Tibial nerve (tissue), 4 donors: ENCODE data around the gene LHFPL2. TPM values are rescaled to one million over a fixed set of nuclear protein-coding genes. Genes with fewer than 3 reads are reported as not detected.

ENCODE experiments used
- DNase-seq, 2 donors: peaks; one replicate each; pipeline ENCODE4 v3.0.0-alpha.2; 2019; ENCODE audit warnings: low spot score in 2 of 2
- H3K27ac ChIP-seq, 4 donors: fragments of 200-600 bp; sonication (generic) in 3 of 4; one replicate each; pipeline ENCODE4 v1.5.1; 2017 to 2019; ENCODE audit warnings: mild to moderate bottlenecking in 1 of 4
- H3K27me3 ChIP-seq, 2 donors: fragments of 200-600 bp; sonication (generic) in 1 of 2; one replicate each; pipeline versions ENCODE4 v1.5.1 to v1.6.0; 2017 to 2019
- H3K36me3 ChIP-seq, 3 donors: fragments of 200-600 bp; sonication (generic); one replicate each; pipeline ENCODE4 v1.5.1; 2018 to 2019
- H3K4me1 ChIP-seq, 4 donors: fragments of 200-600 bp; sonication (generic) in 3 of 4; one replicate each; pipeline ENCODE4 v1.5.1; 2017 to 2019
- H3K4me3 ChIP-seq, 4 donors: fragments of 200-600 bp; sonication (generic) in 3 of 4; one replicate each; pipeline ENCODE4 v1.5.1; 2017 to 2019; ENCODE audit warnings: mild to moderate bottlenecking in 1 of 4, moderate library complexity in 1 of 4
- H3K9me3 ChIP-seq, 4 donors: fragments of 200-600 bp; sonication (generic) in 3 of 4; one replicate each; pipeline ENCODE4 v1.5.1; 2017 to 2019
- EP300 ChIP-seq, 2 donors: sonication (generic); formaldehyde crosslinking; IDR thresholded peaks; one replicate each; pipeline ENCODE4 v1.6.1; 2017; ENCODE audit warnings: antibody characterized with exemption in 2 of 2, mild to moderate bottlenecking in 1 of 2
- POLR2A ChIP-seq, 2 donors: fragments of 450-650 bp; IDR thresholded peaks; one replicate each; pipeline ENCODE4 v1.6.1; 2017; ENCODE audit warnings: antibody characterized with exemption in 2 of 2, mild to moderate bottlenecking in 2 of 2, moderate library complexity in 2 of 2
- WGBS, 2 donors: methylation state at CpG; one replicate each; pipeline ENCODE4 v1.1.5; 2018; 5-methylcytosine and 5-hydroxymethylcytosine counted together
- total RNA-seq, 4 donors: library from RNA; depleted of rRNA; stranded (reverse); fragments of >200 nt; gene quantifications; one replicate each; pipeline ENCODE4 v1.1.0, GENCODE V29; 2016
- TF ChIP-seq, protein P1 (sequence below), 5 experiments: fragments of 200-600 bp in 3 of 5; fragments of 450-650 bp in 2 of 5; sonication (generic) in 3 of 5; IDR thresholded peaks; one replicate each; pipeline ENCODE4 v1.5.1; 2016 to 2019; ENCODE audit warnings: antibody characterized with exemption in 5 of 5, mild to moderate bottlenecking in 3 of 5, moderate library complexity in 2 of 5

Gene LHFPL2
- total RNA-seq, 4 donors from 2014 or later: 19.7 to 48.9 (median 27.4) TPM

DNA sequence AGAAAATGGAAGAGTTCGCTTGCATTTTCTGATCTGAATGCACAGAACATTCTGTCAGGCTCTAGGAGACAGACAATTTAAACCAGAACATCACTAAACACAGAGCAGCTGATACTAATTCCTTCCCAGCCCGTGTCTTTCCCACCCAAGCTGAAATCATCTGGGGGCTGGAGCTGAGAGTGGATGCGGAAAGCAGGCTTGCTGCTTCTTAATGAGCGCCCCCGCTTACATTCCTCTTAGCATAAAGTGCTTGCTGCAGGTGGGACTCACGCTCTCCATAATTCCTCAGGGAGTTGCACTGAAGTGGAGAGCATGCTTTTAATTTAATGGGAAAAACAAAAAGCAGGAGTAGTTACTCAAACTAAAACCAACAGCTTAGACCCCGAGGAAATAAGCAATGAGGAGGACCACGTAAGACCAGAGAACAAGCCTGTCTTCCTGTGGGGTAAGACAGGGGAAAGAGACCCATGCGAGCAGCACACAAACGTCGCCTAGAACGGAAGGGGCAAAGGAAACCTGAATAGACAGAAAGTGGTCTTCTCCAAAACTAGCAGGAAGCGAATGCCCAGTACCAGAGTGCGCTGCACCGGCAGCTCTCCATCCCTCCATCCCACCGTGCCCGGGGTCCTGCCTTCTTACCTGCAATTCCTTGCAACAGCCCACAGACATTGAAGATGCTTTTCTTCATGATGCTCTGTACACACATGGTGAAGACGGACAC is 139.3 kb downstream of the LHFPL2 start:
- peak overlapping the region; percentile 32 to 69 (median 56) for H3K4me3 ChIP-seq
- H3K9me3 ChIP-seq: no peaks in the 10 kb centered on the region
- WGBS, 2 donors: 25 to 32% methylated on average over 18 of the region's 18 CpGs
- H3K27me3 ChIP-seq: no peaks in the 10 kb centered on the region
- peaks cover 0 to 81% (median 36%) of the 10 kb centered on the region in 4 donors for H3K4me1 ChIP-seq
- DNase-seq: no peak
- TF ChIP-seq, protein P1, sequence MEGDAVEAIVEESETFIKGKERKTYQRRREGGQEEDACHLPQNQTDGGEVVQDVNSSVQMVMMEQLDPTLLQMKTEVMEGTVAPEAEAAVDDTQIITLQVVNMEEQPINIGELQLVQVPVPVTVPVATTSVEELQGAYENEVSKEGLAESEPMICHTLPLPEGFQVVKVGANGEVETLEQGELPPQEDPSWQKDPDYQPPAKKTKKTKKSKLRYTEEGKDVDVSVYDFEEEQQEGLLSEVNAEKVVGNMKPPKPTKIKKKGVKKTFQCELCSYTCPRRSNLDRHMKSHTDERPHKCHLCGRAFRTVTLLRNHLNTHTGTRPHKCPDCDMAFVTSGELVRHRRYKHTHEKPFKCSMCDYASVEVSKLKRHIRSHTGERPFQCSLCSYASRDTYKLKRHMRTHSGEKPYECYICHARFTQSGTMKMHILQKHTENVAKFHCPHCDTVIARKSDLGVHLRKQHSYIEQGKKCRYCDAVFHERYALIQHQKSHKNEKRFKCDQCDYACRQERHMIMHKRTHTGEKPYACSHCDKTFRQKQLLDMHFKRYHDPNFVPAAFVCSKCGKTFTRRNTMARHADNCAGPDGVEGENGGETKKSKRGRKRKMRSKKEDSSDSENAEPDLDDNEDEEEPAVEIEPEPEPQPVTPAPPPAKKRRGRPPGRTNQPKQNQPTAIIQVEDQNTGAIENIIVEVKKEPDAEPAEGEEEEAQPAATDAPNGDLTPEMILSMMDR (IDR thresholded peaks at IDR 0.05): no peak
- TF ChIP-seq EP300 (IDR thresholded peaks at IDR 0.05) (no peak), POLR2A (IDR thresholded peaks at IDR 0.05) (no peak)
- H3K36me3 ChIP-seq: no peaks in the 10 kb centered on the region
- H3K27ac ChIP-seq: peak overlapping the region; percentile 38 to 92 (median 78)

DNA sequence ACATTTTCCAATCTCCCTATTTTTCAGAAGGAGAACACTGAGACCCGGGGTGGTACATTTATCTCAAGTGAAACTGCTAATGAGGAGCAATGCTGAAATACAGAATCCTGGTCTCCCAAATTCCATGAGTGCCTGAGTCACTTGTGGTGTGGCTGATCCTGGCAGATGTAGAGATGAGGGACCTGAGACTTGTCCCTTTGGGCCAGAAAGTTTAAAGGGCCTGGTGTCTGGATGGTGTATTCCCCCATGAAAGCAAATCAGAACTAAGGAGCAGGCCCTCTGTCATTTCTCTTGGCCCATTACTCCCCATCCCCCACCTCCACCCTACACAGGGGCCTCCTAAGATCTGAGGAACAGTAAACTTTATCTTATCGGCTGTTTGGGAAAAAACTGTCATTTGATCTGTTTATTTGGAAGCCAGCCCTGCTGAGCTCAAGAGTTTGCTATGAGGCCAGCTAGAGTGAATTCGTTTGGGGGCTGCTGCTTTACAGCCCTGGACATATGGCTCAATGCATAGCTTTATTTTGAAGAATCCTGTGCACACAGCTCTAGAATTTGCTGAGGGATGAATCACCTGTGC is 140.3 kb downstream of the LHFPL2 start:
- Histone ChIP-seq H3K27me3 (no peaks in the 10 kb centered on the region), H3K4me1 (peaks cover 0 to 86% (median 38%) of the 10 kb centered on the region in 4 donors), H3K36me3 (no peaks in the 10 kb centered on the region), H3K4me3 (peak overlapping the region in 3 of 4 donors; percentile 52 to 69 (median 61)), H3K9me3 (no peaks in the 10 kb centered on the region), H3K27ac (peak overlapping the region; percentile 10 to 92 (median 78))
- TF ChIP-seq EP300 (IDR thresholded peaks at IDR 0.05): no peak
- TF ChIP-seq, protein P1 (IDR thresholded peaks at IDR 0.05): no peak
- no peak for TF ChIP-seq POLR2A (IDR thresholded peaks at IDR 0.05)
- DNase-seq: no peak
- 26 to 29% methylated on average over 3 of the region's 3 CpGs for WGBS, 2 donors

DNA sequence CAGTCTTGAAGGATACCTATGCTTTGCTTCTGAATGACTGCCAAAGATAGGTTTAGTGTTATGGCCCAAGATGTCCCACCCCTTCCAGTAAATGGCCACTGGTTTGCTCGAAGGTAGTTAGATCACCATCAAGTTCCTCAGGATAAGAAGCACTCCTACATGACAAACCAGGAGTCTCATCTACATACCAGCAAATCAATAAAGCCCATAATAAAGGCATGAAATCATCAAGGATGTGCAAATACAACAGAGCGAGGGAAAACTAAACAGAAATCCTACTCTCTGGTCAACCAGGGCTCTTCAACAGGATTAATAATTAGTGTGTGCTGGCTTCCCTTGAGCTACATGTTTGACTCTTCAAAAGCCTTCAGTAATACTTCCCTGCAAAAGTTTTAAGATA is 141.0 kb downstream of the LHFPL2 start:
- Histone ChIP-seq H3K4me3 (peak overlapping the region in 1 of 4 donors; percentile 9), H3K27me3 (no peaks in the 10 kb centered on the region), H3K9me3 (no peaks in the 10 kb centered on the region), H3K4me1 (peaks cover 0 to 86% (median 38%) of the 10 kb centered on the region in 4 donors), H3K36me3 (no peaks in the 10 kb centered on the region), H3K27ac (peak overlapping the region in 2 of 4 donors; percentile 78 to 92)
- WGBS, 2 donors: 65 to 71% methylated on average over 2 of the region's 2 CpGs
- TF ChIP-seq POLR2A (IDR thresholded peaks at IDR 0.05) (no peak), EP300 (IDR thresholded peaks at IDR 0.05) (no peak)
- TF ChIP-seq, protein P1 (IDR thresholded peaks at IDR 0.05): no peak
- no peak for DNase-seq

DNA sequence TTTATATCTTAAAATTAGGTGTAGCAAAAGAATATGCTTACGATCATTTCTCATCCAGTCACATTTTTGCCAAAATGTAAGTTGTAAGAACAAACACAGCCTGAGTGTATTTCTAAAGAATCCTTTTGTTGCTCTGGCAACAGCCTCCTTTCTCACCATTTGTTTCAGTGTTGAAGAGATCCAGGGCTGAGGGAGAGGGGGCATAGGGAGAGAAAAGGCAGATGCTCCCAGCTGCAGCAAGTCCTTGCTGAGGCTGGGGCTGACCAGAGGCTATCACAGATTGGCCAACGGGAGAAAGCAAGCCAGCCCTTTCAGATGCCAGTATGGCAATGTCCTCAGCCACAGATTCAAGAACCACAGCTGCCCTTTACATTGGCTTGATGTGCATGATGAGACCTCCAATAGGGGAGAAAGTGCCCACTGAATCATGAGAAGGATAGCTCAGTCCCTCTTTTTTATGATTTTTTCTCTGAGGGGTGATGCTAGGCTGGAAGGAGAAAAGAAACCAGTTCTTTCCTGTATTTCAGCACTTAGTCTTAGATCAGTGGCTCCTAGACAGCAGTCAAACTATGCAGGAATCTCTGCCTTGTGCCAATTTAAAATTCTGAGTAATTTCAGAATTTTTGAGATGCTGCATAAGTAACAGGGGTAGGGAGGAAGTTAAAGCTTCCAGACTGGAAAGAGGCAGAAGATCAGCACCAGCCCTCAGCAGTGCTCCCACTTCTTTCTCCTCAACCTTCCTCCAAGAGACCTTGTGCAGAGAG is 142.1 kb downstream of the LHFPL2 start:
- Histone ChIP-seq H3K4me1 (peaks cover 0 to 86% (median 39%) of the 10 kb centered on the region in 4 donors), H3K27ac (peak overlapping the region in 3 of 4 donors; percentile 48 to 92 (median 78))

DNA sequence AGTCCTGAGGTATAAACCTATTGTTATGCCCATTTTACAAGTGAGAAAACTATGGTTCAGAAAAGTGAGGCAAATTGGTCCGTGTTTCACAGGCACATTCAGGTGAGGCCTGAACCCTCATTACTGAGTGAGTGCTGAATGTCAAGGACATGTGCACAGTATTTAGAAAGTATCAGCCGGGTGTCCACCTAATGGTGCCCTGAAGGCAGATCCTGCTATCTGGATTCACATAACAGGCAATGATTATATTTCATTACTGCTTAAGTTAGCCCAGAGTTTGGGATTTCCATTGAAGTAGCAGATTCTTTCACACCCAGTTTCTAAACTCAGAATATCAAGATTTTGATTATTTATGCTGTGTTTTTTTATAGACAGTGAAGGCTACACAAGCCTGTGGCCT is 142.7 kb downstream of the LHFPL2 start:
- H3K4me3 ChIP-seq: no peak overlapping the region
- H3K9me3 ChIP-seq: no peaks in the 10 kb centered on the region
- peaks cover 0 to 83% (median 34%) of the 10 kb centered on the region in 4 donors for H3K4me1 ChIP-seq
- no peaks in the 10 kb centered on the region for H3K27me3 ChIP-seq
- no peak for DNase-seq
- 77 to 86% methylated on average over 2 of the region's 2 CpGs for WGBS, 2 donors
- TF ChIP-seq, protein P1 (IDR thresholded peaks at IDR 0.05): no peak
- TF ChIP-seq EP300 (IDR thresholded peaks at IDR 0.05): no peak
- no peak for TF ChIP-seq POLR2A (IDR thresholded peaks at IDR 0.05)
- no peaks in the 10 kb centered on the region for H3K36me3 ChIP-seq
- peak overlapping the region in 3 of 4 donors; percentile 48 to 92 (median 78) for H3K27ac ChIP-seq

More for the DNA sequence above, 142.1 kb downstream of the LHFPL2 start:
- no peak for DNase-seq
- H3K9me3 ChIP-seq: no peaks in the 10 kb centered on the region
- H3K27me3 ChIP-seq: no peaks in the 10 kb centered on the region
- peak overlapping the region in 1 of 4 donors; percentile 9 for H3K4me3 ChIP-seq
- H3K36me3 ChIP-seq: no peaks in the 10 kb centered on the region
- WGBS, 2 donors: 41 to 59% methylated on average over 2 of the region's 2 CpGs
- TF ChIP-seq POLR2A (IDR thresholded peaks at IDR 0.05): no peak
